GM13977 (cell line): Measurements from ENCODE around the gene IGF2R.

Experiments
- DNase-seq: peaks from one replicate; pipeline ENCODE4 v3.0.0; 2012; ENCODE audit warnings: low spot score
- CTCF ChIP-seq: IDR thresholded peaks from 2 replicates; pipeline ENCODE4 v1.5.1; 2012; ENCODE audit warnings: mild to moderate bottlenecking, control low read depth; ENCODE audit not compliant: insufficient read depth; ENCODE audit errors: extremely low read depth, missing control alignments
- in situ Hi-C: fragments of 300-500 bp; cut with MboI; formaldehyde crosslinking; loops from one replicate; pipeline ENCODE4 v1.12.0; 2022; ENCODE audit warnings: low sequenced_read_pairs, low pct_unique_long_range_greater_than_20kb, mixed read lengths, inconsistent platforms; ENCODE audit not compliant: unreplicated experiment

Gene IGF2R

GRCh38 chr6:160102956-160103824, 134.3 kb downstream of the IGF2R start:
- in situ Hi-C loops: no loop called here
- peak; percentile 57 for DNase-seq

GRCh38 chr6:160103825-160104100, 134.9 kb downstream of the IGF2R start:
- in situ Hi-C loops: no loop called here
- DNase-seq: no peak
- TF ChIP-seq CTCF: no peak

More at GRCh38 chr6:160102956-160103824, 134.3 kb downstream of the IGF2R start:
- TF ChIP-seq CTCF: peak; percentile 44

- in situ Hi-C loops: no loop called here
- no peak for TF ChIP-seq CTCF
- DNase-seq: no peak
Measured at GRCh38 chr6:160104821-160105517, 136.1 kb downstream of the IGF2R start.

GRCh38 chr6:160106010-160106409, 137.1 kb downstream of the IGF2R start:
- DNase-seq: no peak
- no peak for TF ChIP-seq CTCF
- in situ Hi-C loops: no loop called here

GRCh38 chr6:160106701-160107100, 137.8 kb downstream of the IGF2R start:
- in situ Hi-C loops: no loop called here
- no peak for DNase-seq
- TF ChIP-seq CTCF: no peak

- in situ Hi-C loops: no loop called here
- TF ChIP-seq CTCF: no peak
- DNase-seq: no peak
Measured at GRCh38 chr6:160108077-160108476, 139.2 kb downstream of the IGF2R start.
